MM.1S (cell line): ENCODE measurements around the gene RIPOR2.

ENCODE experiments used
- DNase-seq: peaks from one replicate; pipeline ENCODE4 v3.0.0-alpha.2; 2015
- H2AFZ ChIP-seq: fragments of 300-600 bp; sonication (generic); 2 replicates; pipeline ENCODE4 v1.6.0; 2016; ENCODE audit warnings: antibody characterized with exemption, low read length
- H3F3A ChIP-seq: fragments of 300-600 bp; sonication (generic); 2 replicates; pipeline ENCODE4 v1.6.1; 2016; ENCODE audit warnings: mild to moderate bottlenecking, antibody characterized with exemption, low read length, moderate library complexity, mixed read lengths; ENCODE audit not compliant: insufficient read depth
- H3K27ac ChIP-seq: fragments of 300-600 bp; sonication (generic); 2 replicates; pipeline ENCODE4 v1.5.1; 2016; ENCODE audit warnings: mild to moderate bottlenecking, low read length
- H3K27me3 ChIP-seq: fragments of 300-600 bp; sonication (generic); replicated peaks from 2 replicates; pipeline ENCODE4 v1.6.0; 2016; ENCODE audit warnings: low read length; ENCODE audit not compliant: insufficient read depth
- H3K36me3 ChIP-seq: fragments of 300-600 bp; sonication (generic); replicated peaks from 2 replicates; pipeline ENCODE4 v1.6.1; 2016; ENCODE audit warnings: mild to moderate bottlenecking, low read length, mixed read lengths; ENCODE audit not compliant: insufficient read depth
- H3K4me1 ChIP-seq: fragments of 300-600 bp; sonication (generic); 2 replicates; pipeline ENCODE4 v1.6.1; 2016; ENCODE audit warnings: low read length, mixed read lengths
- H3K4me2 ChIP-seq: fragments of 300-600 bp; sonication (generic); 2 replicates; pipeline ENCODE4 v1.6.0; 2016; ENCODE audit warnings: low read depth, low read length
- H3K4me3 ChIP-seq: fragments of 300-600 bp; sonication (generic); 2 replicates; pipeline ENCODE4 v1.5.1; 2016; ENCODE audit warnings: low read length, mixed read lengths
- H3K79me2 ChIP-seq: fragments of 300-600 bp; sonication (generic); 2 replicates; pipeline ENCODE4 v1.6.1; 2016; ENCODE audit warnings: mixed run types, low read length, mixed read lengths
- H3K9ac ChIP-seq: fragments of 300-600 bp; sonication (generic); 2 replicates; pipeline ENCODE4 v1.6.1; 2016; ENCODE audit warnings: low read length, mixed read lengths
- H3K9me2 ChIP-seq: fragments of 300-600 bp; sonication (generic); replicated peaks from 2 replicates; pipeline ENCODE4 v1.6.1; 2016; ENCODE audit warnings: mild to moderate bottlenecking, low read length, mixed read lengths; ENCODE audit not compliant: insufficient read depth
- H3K9me3 ChIP-seq: fragments of 300-600 bp; sonication (generic); replicated peaks from 2 replicates; pipeline ENCODE4 v1.6.1; 2016; ENCODE audit warnings: mild to moderate bottlenecking, low read length, mixed read lengths; ENCODE audit not compliant: insufficient read depth
- H4K20me1 ChIP-seq: fragments of 300-600 bp; sonication (generic); 2 replicates; pipeline ENCODE4 v1.6.1; 2016; ENCODE audit warnings: mild to moderate bottlenecking, low read length, moderate library complexity, mixed read lengths; ENCODE audit not compliant: insufficient read depth
- CTCF ChIP-seq: fragments of 300-600 bp; sonication (generic); IDR thresholded peaks from 2 replicates; pipeline ENCODE4 v1.5.1; 2016; ENCODE audit warnings: antibody characterized with exemption, low read length, mixed read lengths
- EZH2 ChIP-seq: fragments of 300-600 bp; sonication (generic); optimal IDR thresholded peaks from 2 replicates; pipeline ENCODE3; 2017; ENCODE audit warnings: low read depth, mild to moderate bottlenecking, antibody characterized with exemption, low read length, mixed read lengths
- EZH2phosphoT487 ChIP-seq: fragments of 300-600 bp; sonication (generic); IDR thresholded peaks from 2 replicates; pipeline ENCODE4 v1.6.1; 2018; ENCODE audit warnings: antibody characterized with exemption, low read length

Gene RIPOR2

GRCh38 chr6:24966381-24966780, 30.6 kb upstream of the RIPOR2 start:
- Histone ChIP-seq H3K36me3 (no peaks in the 10 kb centered on the region), H3K27me3 (no peaks in the 10 kb centered on the region), H3K9me3 (no peaks in the 10 kb centered on the region), H3K4me1 (no peaks in the 10 kb centered on the region), H4K20me1 (no peaks in the 10 kb centered on the region), H3K4me3 (no peak overlapping the region), H3K9ac (no peak overlapping the region), H3K27ac (no peak overlapping the region), H3K9me2 (no peaks in the 10 kb centered on the region), H2AFZ (no peak overlapping the region), H3F3A (no peaks in the 10 kb centered on the region), H3K79me2 (no peaks in the 10 kb centered on the region), H3K4me2 (no peak overlapping the region)
- TF ChIP-seq EZH2phosphoT487 (no peak), EZH2 (no peak), CTCF (no peak)
- DNase-seq, result no peak

GRCh38 chr6:24963887-24964570, 28.3 kb upstream of the RIPOR2 start:
- no peaks in the 10 kb centered on the region for H3K36me3 ChIP-seq
- H2AFZ ChIP-seq, result no peak overlapping the region
- no peaks in the 10 kb centered on the region for H3K9me3 ChIP-seq
- H3K9me2 ChIP-seq, result no peaks in the 10 kb centered on the region
- H3K27ac ChIP-seq, result no peak overlapping the region
- DNase-seq, result no peak
- no peaks in the 10 kb centered on the region for H3K27me3 ChIP-seq
- H3K9ac ChIP-seq, result no peak overlapping the region
- H3K4me1 ChIP-seq, result no peaks in the 10 kb centered on the region
- H3K4me2 ChIP-seq, result no peak overlapping the region
- no peaks in the 10 kb centered on the region for H3F3A ChIP-seq
- no peak overlapping the region for H3K4me3 ChIP-seq
- no peaks in the 10 kb centered on the region for H4K20me1 ChIP-seq
- no peaks in the 10 kb centered on the region for H3K79me2 ChIP-seq
- no peak for TF ChIP-seq EZH2
- TF ChIP-seq CTCF, result no peak
- no peak for TF ChIP-seq EZH2phosphoT487

- no peaks in the 10 kb centered on the region for H3K9me2 ChIP-seq
- H3K4me1 ChIP-seq, result no peaks in the 10 kb centered on the region
- no peak overlapping the region for H3K4me3 ChIP-seq
- no peak for DNase-seq
- no peak overlapping the region for H3K9ac ChIP-seq
- no peak overlapping the region for H3K27ac ChIP-seq
- no peaks in the 10 kb centered on the region for H3F3A ChIP-seq
- no peak for TF ChIP-seq EZH2phosphoT487
- no peak for TF ChIP-seq CTCF
- no peak for TF ChIP-seq EZH2
- H3K27me3 ChIP-seq, result no peaks in the 10 kb centered on the region
- no peaks in the 10 kb centered on the region for H4K20me1 ChIP-seq
- no peaks in the 10 kb centered on the region for H3K36me3 ChIP-seq
- H3K79me2 ChIP-seq, result no peaks in the 10 kb centered on the region
- H3K9me3 ChIP-seq, result no peaks in the 10 kb centered on the region
- no peak overlapping the region for H3K4me2 ChIP-seq
- no peak overlapping the region for H2AFZ ChIP-seq
These were observed 27.6 kb upstream of the RIPOR2 start for GRCh38 chr6:24963339-24963738.
